EL (cell line): ENCODE data around the gene PEX13.
"Not testable (repeated sequence)": the region's sequence is repeated elsewhere in the genome, so short reads cannot be mapped to it uniquely, and the experiment has no call there.

Source experiments
- DNase-seq: peaks from one replicate; pipeline ENCODE4 v3.0.0-alpha.2; 2016

PEX13 gene, protein sequence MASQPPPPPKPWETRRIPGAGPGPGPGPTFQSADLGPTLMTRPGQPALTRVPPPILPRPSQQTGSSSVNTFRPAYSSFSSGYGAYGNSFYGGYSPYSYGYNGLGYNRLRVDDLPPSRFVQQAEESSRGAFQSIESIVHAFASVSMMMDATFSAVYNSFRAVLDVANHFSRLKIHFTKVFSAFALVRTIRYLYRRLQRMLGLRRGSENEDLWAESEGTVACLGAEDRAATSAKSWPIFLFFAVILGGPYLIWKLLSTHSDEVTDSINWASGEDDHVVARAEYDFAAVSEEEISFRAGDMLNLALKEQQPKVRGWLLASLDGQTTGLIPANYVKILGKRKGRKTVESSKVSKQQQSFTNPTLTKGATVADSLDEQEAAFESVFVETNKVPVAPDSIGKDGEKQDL

DNA sequence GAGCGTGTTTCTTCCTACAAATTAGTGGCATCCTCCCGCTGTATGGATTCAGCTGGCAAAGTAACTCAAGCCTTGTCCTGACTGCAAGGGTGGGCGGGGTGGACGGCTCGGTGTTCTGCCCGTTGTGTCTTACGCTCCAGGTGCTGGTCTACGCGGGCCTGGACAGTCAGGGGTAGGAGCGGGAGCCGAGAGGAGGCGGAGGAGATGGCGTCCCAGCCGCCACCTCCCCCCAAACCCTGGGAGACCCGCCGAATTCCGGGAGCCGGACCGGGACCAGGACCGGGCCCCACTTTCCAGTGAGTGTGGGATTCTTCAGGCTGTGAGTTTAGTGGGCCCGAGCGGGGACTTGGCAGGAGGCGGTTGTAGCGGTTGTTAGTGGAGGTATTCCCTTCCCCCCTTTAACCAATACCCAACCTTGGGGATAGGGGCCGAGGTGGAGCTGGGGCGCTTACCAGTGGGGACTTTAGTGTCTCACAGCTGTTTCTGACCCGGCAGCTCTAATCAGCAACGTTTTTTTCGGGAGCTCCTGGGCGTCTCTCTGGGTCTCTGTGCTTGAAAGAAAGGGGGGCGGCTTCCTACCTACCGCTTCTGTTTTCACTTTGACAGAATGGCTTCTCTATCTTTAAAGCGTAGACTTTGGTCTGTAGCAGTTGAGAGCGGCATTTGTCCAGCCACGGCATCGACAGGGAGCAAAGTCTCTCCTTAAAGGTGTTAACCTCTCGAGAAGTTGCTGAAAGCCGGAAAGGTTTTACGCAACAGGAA lies at the start of gene PEX13, which contains the start of gene PUS10:
Gene PEX13, plus strand, starts transcription at position 165 of the 762 bp plus-strand sequence. Its CDS starts 40 bp downstream, at position 205.
Gene PUS10, minus strand, starts transcription at position 700 of the 762 bp plus-strand sequence. CDS start 6,365 bp downstream, outside the sequence.
- DNase-seq = peak; percentile 76

DNA sequence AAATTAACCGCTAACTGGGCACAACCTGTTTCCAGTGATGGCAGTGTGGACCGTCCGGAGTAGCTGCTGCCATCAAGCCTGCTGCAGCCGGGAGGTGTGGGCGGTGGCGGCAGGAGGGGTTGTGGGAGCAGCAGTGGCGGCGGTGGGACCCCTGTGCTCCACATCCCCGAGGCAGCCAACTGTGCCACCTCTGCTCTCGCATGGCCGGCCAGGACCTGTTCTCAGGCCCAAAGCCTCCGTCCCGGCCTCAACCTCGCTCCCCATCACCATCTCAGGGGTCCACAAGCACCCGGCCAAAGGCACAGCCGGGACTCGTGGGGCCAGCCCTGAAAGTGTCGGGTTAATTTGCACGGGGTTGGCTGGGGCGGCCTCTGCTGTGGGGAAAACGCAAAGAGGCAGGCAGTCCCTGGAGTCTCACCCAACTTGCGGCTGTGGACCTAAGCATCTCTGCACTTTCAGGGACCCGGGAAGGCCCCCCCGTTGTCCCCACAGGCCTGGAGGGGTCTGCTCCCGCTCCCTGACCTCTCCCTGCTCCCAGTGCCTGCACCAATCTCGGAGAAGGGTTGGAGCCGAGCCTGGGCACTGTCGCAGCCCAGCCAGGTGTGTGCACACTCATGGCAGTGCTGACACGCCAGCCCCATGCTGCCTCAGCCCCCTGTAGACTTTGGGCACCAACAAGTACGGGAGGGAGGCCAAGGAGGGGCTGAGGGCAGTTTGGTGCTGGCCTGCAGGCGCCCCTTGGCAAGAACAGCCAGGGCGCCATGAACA lies 44.4 kb upstream of the PEX13 start:
- DNase-seq = no peak

DNA sequence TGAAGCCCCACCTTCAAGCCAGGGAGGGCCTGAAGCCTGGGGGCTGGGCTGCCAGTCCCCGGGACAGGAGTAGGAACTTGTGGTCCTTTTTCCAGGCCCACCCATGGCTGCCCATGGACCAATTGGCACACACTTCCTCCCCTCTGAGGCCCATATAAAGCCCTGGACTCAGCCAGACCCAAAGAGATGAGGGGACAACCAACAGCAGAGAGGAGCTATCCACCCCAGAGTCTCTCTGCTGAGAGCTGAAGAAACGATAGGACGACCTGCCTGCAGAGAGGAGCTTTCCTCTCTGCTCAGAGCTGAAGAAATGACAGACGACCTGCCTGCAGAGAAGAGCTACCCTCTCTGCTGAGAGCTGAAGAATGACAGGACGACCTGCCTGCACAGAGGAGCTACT lies 43.8 kb upstream of the PEX13 start:
- no peak for DNase-seq

DNA sequence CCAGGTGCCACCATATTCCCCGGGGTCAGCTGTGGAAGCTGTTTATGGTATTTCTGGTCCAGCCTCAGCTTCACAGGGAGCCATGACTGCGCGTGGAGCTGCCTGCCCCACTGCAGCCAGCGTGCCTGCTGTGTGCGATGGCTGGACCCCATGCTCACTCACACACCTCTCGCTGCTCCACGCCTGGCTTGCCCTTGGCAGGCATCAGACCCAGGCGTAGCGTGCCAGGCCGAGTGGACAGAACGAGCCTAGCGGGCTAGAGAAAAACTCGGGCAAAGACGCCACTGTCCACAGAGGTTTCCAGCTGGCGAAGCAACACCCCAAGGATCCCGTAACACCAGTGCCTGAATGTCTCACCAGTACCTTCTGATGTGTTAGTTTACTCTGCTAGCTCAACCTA lies 42.9 kb upstream of the PEX13 start:
- DNase-seq = no peak

DNA sequence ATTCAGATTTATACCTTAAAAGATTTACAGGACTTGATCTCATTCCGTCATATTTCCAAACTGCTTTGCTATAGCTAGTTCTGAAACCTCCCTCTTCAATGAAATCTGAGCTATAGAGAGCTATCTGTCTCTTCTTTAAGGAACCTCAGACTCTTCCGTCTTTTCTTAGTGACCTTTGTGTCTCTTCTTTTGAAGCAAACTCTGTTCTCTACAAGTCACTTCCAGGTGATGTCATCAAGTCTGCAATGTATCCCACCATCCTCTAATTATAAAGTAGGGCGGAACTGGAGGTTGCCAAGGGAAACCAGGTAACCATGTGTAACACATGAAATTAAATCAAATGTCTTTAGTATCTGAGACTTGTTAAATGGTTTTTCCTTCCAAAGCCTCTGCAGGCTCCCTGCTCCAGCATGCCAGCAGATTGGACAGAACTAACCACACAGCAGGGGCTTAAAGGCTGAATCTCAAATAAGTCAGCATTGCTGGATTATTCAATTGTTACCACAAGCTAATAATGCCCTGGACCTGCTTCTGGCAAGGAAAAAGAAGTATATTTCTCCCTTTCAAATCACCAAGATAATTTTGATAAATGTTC lies 41.2 kb upstream of the PEX13 start:
- no peak for DNase-seq

DNA sequence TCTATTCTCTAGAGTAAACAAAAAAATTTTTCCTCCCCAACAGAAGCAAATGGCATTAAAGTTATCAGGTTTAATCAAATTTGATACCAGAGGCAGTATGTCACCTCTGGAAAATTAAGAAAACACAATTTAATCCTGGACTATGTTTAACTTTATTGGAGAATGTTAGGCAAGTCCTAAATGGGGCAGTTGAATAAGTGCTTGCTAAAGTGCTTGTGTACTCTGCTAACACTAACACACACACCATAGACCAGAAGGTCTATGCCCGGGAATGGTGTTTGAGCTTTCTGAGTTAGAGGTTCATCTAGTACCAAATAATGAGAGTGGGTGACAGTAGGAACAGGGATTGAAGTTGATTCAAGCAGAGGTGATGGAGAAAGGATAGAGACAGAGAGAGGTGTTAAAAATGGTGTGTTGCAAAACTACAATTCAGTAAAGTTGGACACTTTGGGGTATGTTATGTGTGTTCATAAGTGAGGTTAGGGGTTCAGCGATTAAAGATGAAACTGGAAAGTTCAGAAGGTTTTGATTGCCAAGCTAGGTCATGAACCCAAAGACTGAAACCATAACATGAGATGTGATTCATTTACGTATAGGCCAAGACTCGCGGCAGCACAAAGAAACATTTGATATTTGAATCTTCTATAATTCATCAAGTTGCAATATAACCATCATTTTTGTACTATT lies 40.5 kb upstream of the PEX13 start:
- no peak for DNase-seq

DNA sequence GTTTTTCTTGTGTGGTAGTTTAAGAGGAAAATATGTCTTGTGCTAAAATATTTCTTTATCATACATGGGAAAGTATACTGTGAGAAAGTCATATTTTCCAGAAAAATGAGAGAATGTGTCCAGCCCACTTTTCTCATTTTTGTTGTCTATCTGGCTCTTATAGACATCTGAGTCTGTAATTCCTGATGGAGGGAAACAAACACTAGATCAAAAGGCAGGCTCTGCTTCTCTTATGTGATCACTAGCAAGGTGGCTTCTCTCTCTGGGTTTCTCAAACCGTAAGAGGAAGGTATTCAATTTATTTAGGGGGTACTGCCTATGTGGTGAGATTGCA lies 40.0 kb upstream of the PEX13 start:
- no peak for DNase-seq

DNA sequence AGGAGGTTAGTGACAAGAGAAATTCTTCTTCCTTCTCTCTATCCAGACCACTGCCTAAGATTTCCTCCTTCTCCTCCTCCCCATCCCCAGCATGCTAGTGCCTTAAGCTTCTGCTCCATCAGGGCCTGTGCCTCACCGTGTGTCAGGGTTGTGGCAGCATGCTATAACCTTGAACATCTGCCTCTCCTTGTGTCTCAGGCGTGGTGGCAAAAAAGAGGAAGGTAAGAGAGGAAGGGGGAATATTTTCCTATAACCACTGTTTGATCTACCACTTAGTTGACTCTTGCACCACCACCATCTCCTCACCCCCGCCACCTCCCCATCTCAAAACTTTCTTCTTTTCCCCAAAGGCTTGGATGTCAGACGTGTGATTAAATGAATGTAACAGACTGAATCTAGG lies 38.3 kb upstream of the PEX13 start:
- no peak for DNase-seq

DNA sequence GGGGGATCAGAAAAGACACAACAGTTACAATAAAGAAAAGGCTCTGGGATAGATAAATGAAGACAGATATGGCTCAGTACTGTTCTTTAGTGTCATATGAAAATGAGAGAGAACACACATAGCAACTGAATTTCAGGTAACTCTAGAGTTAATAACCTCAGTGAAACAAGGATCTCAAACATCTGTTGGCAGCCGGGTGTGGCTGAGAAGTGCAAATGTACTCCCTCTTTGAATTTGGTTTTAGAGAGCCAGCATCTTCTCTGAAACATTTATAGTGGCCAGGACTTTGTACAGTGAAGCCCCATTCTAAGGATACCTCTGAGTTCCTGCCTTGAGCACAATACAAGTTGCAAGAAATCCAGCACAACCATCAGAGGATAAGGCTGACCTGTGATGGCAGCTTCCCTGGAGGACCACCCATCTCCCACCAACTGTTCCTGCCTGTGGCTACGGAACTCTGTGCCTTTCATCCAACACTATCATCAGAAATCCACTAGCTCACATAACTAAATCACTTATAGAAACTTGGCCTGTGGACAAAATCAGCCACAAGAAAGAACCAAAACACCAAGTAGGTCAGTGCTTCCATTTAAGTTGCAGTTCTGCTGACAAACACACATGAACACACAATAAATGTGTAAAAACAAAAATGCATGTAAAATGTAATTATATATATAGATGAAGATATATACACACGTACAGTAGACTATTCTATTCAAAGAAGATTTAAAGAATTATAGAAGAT lies 37.3 kb upstream of the PEX13 start:
- no peak for DNase-seq

DNA sequence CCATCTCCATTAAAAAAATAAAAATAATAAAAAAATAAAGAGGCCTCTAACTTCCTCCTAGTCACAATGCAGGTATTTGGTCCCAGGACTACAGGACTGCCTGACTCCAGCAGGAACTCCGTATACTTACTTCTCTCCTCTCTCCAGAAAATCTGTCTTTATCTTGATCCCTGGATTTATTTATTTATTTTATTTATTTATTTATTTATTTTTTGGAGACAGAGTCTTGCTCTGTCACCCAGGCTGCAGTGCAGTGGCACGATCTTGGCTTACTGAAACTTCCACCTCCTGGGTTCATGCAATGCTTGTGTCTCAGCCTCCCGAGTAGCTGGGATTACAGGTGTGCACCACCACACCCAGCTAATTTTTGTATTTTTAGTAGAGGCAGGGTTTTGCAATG lies 35.5 kb upstream of the PEX13 start:
- not testable (repeated sequence) for DNase-seq

DNA sequence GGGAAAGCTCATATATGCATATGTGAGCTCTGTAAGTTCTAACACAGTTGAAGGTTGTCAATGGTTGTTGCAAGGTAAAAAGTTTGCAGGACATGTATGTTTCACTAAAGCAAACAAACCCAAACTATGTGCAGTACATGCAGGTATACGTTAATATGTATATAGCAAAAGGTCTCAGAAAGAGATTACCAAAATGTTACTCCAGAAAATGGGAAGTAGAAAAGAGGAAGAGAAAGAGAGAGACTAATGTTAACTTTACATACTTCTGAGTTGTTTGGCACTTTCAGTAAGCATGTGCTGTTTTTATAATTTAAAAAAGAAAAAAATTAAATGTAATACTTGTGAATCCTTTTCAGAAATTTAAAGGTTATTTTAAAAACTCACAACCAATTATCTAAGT lies 32.8 kb upstream of the PEX13 start:
- no peak for DNase-seq

DNA sequence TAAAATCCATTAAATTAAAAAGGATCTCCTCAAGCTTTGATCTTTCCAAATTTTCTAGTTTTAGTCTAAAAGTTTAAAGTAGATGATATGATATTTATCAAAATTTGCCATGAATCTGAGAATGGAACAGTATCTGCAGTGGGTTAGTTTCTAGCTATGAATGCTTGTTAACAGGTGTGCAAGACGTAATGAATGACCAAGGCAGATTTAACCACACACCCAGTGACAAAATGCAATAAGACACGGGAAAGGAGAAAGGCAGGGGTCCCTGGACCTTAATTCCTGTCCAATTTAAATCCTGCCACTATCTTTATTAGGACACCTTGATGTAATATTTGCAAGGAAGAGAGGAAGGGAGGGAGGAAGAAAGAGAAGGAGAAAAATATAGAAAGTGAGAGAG lies 30.5 kb upstream of the PEX13 start:
- no peak for DNase-seq

DNA sequence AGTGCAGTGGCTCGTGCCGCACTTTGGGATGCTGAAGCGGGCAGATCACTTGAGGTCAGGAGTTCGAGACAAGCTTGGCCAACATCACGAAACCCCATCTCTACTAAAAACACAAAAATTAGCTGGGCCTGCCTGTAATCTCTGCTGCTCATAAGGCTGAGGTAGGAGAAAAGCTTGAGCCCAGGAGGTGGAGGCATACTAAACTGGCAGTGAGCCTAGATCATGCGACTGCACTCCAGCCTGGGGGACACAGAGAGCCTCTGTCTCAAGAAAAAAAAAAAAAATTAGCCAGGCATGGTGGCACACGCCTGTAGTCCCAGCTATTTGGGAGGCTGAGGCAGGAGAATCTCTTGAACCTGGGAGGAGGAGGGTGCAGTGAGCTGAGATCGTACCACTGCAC lies 29.9 kb upstream of the PEX13 start:
- DNase-seq = not testable (repeated sequence)

DNA sequence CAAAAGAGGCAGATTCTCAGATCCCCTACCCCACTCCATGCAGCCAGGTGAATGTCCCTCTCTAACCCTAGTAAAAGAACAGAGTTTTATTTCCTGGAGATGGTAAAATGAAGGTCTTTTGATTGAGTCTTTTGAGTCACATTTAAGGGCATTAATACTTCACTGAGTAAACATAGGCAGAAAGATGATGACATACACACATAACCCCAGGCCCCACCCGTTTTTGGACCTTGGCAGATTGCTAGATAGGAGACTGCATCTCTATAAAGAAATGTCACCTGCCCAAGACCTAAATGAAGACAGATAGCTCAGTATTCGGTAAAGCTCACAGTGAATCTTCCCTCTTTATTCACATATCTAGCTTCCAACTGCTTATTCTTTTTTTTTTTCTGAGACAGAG lies 28.3 kb upstream of the PEX13 start:
- DNase-seq = no peak

DNA sequence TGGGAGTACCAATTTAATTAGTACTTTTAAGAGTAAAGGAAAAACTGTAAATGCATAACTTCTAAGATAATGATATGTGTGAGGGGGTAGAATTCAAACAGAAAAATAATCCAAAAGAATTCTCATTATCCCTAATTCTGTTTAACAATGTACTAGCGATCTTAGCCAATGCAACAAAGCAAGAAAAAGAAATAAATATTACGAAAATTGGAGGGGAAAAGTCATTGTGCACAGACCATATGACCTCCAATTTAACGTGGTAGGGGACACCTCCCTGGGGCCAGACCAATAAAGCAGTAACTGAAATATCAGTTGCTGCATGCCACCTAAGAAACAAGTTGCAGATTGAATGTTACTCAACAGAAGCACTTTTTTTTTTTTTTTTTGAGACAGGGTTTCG lies 25.9 kb upstream of the PEX13 start:
- no peak for DNase-seq

DNA sequence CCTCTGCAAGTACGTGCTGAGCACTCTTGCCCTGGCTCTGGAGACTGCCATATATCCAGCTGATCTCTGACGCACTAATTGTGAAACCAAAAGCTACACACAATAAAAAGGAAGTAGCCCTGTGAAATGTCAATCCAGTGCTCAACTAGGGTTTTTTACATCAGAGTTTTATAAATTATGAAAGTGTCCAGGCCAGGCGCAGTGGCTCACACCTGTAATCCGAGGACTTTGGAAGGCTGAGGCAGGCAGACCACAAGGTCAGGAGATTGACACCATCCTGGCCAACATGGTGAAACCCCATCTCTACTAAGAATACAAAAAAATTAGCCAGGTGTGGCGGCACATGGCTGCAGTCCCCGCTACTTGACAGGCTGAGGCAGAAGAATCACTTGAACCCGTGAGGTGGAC lies 24.5 kb upstream of the PEX13 start:
- DNase-seq = no peak

DNA sequence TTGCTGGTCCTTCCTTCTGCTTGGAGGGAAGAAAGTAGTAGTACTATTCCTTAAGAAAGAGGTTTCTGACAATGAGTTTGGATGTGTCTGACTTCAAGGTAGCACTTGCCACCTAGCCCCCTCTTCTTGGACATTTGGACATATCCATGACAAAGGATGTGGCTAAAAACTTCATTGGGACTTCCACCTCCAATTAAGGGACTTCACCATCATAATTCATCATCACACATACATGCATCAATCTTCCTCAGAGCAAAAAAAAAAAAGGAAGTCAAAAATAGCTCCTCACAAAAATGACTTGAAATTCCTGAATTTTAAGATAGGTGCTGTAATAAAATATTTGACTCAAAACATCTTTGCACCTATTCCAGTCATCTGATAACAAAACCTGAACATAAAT lies 23.4 kb upstream of the PEX13 start:
- no peak for DNase-seq

DNA sequence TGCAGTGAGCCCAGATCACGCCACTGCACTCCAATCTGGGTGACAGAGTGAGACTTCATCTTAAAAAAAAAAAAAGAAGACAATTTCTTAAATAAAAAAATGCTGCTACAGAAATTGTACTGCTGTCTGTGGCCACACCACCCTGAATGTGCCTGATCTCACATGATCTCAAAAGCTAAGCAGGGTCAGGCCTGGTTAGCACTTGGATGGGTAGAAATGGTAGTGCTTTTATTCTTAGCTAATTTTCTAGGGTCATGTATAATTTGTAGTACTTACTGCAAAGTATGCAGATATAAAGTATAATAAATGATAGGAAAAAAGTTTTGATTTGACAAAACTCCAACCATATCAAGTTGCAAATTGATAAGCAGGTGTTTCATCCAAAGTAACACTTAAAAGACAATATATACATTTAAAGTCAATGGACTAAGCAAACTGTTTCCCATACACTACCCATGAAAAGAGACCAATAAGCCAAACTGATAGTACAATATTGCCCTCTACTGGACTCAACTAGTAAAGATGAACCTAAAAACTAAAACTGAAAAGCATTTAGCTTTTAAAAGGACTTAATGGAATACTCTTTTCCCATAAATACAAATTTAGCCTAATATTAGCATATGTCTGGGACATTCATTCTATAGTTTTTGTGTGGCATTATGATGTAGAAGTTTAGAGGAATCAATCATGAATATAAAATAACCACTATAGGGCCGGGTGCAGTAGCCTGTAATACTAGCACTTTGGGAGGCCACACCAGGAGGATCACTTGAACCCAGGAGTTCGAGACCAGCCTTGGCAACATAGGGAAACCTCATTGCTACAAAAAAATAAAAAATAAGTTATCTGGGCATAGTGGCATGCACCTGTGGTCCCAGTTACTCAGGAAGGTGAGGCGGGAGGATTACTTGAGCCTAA lies 18.6 kb upstream of the PEX13 start:
- DNase-seq = peak; percentile 43

DNA sequence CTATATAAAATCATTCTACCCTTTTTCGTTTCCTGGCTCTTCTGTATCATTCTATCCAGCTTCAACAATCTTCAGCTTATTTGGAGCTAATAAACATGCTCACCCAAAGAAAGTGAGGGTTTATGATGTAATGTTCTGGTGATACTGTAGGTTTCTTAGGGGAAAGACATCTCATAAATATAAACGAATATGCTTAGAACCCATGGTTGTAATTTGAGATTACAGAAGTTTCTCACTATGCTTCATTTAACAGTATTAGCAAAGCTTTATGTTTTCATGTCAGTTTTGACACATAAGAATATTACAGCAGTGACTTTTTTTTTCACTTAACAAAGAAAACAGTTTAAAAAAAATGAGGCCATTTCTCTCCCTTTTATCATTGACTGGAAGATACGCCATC lies 11.8 kb upstream of the PEX13 start:
- no peak for DNase-seq

DNA sequence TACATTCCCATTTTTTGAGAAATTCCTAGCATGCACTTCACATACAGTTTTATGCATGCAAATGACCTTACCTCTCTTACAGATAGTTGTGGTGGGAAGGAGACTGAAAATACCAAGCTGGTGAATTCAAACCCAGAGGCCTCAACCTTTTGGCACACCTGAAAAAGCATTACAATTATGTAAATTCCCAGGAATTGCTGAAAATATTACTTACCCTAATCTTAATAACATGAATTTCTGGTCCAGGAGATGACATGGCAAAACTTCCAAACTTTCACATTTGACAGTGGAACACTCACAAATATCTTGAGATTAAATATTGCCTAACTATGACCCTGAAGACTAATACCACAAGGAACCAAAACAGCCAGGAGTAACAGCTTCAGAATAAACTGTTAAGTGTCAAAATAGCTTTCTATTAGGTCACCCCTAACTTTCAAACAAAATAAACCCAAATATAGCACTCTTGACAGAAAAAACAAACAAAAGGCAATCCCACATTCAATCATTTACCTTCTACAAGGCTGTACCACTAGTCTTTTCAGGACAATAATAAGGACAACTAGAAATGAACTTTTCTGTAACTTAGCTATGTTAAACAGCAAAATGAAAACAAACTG lies 10.9 kb upstream of the PEX13 start:
- no peak for DNase-seq
